Peyer's patch (tissue), 4 donors: ENCODE results near the gene SHISA5.

Source experiments
- POLR2A ChIP-seq, 2 donors: fragments of 450-650 bp; IDR thresholded peaks; one replicate each; pipeline ENCODE4 v1.5.1; 2017; ENCODE audit warnings: antibody characterized with exemption in 2 of 2, mild to moderate bottlenecking in 2 of 2, moderate library complexity in 2 of 2
- TF ChIP-seq, protein P1 (sequence below), 6 experiments: fragments of 450-650 bp in 4 of 6; fragments of 200-600 bp in 2 of 6; sonication (generic) in 1 of 6; IDR thresholded peaks; one replicate each; pipeline ENCODE4 v1.5.1; 2017 to 2019; ENCODE audit warnings: antibody characterized with exemption in 6 of 6, mild to moderate bottlenecking in 3 of 6, moderate library complexity in 1 of 6

DNA sequence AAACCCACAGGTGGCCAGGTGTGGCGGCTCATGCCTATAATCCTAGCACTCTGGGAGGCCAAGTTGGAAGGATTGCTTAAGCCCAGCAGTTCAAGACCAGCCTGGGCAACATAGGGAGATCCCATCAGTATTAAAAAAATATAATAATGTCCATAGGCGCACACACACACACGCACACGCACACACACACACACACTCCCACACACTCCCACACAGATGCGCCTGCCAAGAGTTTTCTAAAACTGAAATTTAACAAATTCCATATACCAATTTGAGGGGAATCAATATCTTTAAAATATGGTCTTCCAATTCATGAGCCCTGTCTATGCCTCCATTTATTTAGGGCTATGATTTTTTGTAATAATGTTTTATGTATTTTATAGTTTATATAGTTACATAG, 17.0 kb downstream of the SHISA5 start:
- TF ChIP-seq, protein P1, sequence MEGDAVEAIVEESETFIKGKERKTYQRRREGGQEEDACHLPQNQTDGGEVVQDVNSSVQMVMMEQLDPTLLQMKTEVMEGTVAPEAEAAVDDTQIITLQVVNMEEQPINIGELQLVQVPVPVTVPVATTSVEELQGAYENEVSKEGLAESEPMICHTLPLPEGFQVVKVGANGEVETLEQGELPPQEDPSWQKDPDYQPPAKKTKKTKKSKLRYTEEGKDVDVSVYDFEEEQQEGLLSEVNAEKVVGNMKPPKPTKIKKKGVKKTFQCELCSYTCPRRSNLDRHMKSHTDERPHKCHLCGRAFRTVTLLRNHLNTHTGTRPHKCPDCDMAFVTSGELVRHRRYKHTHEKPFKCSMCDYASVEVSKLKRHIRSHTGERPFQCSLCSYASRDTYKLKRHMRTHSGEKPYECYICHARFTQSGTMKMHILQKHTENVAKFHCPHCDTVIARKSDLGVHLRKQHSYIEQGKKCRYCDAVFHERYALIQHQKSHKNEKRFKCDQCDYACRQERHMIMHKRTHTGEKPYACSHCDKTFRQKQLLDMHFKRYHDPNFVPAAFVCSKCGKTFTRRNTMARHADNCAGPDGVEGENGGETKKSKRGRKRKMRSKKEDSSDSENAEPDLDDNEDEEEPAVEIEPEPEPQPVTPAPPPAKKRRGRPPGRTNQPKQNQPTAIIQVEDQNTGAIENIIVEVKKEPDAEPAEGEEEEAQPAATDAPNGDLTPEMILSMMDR (IDR thresholded peaks at IDR 0.05) = no peak
- no peak for TF ChIP-seq POLR2A (IDR thresholded peaks at IDR 0.05)
